ENCODE data around the gene DPYSL4. TPM values are rescaled to one million over a fixed set of nuclear protein-coding genes. Genes with fewer than 3 reads are reported as not detected.

Gene DPYSL4
- total RNA-seq, 1 donor from 2014 or later = 26.1 TPM

DNA sequence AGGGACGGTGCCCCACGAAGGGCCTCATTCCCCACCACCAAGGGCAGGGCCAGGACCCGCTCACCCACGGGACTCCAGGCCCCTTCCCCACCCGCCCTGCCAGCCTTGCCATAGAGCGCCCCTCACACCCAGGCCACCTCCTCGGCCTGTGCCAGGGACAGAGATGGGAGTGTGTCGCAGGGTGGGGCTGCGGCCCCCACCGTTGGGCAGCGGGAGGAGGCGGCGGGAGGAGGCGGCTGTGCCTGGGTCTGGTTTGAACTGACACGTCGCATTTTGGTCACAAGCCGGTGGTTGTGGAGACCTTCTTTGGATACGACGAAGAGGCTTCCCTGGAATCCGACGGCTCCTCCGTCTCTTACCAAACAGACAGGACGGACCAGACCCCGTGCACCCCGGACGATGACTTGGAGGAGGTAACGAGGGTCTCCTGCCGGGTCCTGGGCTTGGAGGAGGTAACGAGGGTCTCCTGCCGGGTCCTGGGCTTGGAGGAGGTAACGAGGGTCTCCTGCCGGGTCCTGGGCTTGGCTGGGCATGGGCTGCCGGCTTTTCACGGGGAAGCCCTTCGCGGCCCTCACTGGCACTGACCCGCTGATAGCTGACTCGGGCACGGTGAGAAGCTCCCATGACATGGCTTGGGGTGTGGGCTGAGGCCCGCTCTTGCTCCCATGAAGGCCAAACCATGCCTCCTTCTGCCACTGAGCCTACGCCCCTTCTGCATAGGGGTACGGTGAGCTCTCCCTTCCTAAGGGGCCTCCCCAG lies 46.4 kb upstream of the DPYSL4 start:
- no peak for FAIRE-seq

DNA sequence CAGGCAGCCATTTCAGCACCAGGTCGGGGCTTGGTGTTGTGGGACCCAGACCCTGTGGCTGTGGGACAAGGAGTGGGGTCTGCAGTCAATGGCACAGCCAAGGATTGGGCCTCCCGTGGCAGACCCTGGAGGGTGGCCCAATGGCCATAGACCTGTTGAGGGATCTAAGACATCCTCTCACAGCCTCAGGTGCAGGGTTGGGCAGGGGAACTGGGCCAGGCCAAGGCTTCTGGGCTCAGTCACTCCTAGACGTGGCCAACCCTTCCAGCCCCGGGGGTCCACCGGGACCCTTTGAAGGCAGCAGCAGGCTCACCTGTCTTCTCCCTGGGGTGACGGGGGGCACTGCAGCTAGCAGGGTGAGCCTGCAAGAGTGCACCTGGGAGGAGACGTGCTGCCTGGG lies 45.7 kb upstream of the DPYSL4 start:
- H3K36me3 Mint-ChIP-seq (ENCODE audit: low read depth, unreplicated experiment) = peaks cover 2% of the 10 kb centered on the region
- Histone ChIP-seq H3K9ac (ENCODE audit: low read length) (no peak overlapping the region), H3K79me2 (ENCODE audit: insufficient read depth, low read length) (no peaks in the 10 kb centered on the region), H3K9me3 (ENCODE audit: insufficient read depth, low read depth, low read length) (no peaks in the 10 kb centered on the region), H3K4me1 (ENCODE audit: insufficient read depth, low read length) (no peaks in the 10 kb centered on the region), H3K36me3 (ENCODE audit: insufficient read depth, low read length) (no peaks in the 10 kb centered on the region), H3K27ac (ENCODE audit: low read depth, low read length) (no peak overlapping the region), H4K20me1 (ENCODE audit: insufficient read depth, low read length) (no peaks in the 10 kb centered on the region), H2AFZ (ENCODE audit: low read depth, low read length) (no peak overlapping the region), H3K4me2 (ENCODE audit: low read length) (no peak overlapping the region), H3K27me3 (ENCODE audit: insufficient read depth, low read length) (no peaks in the 10 kb centered on the region), H3K4me3 (ENCODE audit: insufficient read depth, low read depth, low read length) (no peak overlapping the region)
- no peaks in the 10 kb centered on the region for H3K9me3 Mint-ChIP-seq (ENCODE audit: unreplicated experiment)
- FAIRE-seq (no peak), DNase-seq (ENCODE audit: low read depth) (no peak)
- TF ChIP-seq, protein P1, sequence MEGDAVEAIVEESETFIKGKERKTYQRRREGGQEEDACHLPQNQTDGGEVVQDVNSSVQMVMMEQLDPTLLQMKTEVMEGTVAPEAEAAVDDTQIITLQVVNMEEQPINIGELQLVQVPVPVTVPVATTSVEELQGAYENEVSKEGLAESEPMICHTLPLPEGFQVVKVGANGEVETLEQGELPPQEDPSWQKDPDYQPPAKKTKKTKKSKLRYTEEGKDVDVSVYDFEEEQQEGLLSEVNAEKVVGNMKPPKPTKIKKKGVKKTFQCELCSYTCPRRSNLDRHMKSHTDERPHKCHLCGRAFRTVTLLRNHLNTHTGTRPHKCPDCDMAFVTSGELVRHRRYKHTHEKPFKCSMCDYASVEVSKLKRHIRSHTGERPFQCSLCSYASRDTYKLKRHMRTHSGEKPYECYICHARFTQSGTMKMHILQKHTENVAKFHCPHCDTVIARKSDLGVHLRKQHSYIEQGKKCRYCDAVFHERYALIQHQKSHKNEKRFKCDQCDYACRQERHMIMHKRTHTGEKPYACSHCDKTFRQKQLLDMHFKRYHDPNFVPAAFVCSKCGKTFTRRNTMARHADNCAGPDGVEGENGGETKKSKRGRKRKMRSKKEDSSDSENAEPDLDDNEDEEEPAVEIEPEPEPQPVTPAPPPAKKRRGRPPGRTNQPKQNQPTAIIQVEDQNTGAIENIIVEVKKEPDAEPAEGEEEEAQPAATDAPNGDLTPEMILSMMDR (IDR thresholded peaks at IDR 0.05; ENCODE audit: insufficient read depth, low read depth, low read length) = no peak
- no peak for TF ChIP-seq EZH2 (IDR thresholded peaks at IDR 0.05; ENCODE audit: insufficient read depth, low read length)
- H3K27me3 Mint-ChIP-seq (ENCODE audit: low read depth, unreplicated experiment) = peaks cover 36% of the 10 kb centered on the region
- no peak overlapping the region for H3K27ac Mint-ChIP-seq (ENCODE audit: unreplicated experiment)
- no peak overlapping the region for H3K4me3 Mint-ChIP-seq (ENCODE audit: unreplicated experiment)
- no peaks in the 10 kb centered on the region for H3K4me1 Mint-ChIP-seq (ENCODE audit: low read depth, unreplicated experiment)

More for the DNA sequence above, 46.4 kb upstream of the DPYSL4 start:
- Mint-ChIP-seq H3K27me3 (ENCODE audit: low read depth, unreplicated experiment) (peaks cover 33% of the 10 kb centered on the region), H3K4me3 (ENCODE audit: unreplicated experiment) (no peak overlapping the region), H3K9me3 (ENCODE audit: unreplicated experiment) (no peaks in the 10 kb centered on the region), H3K4me1 (ENCODE audit: low read depth, unreplicated experiment) (no peaks in the 10 kb centered on the region), H3K36me3 (ENCODE audit: low read depth, unreplicated experiment) (peaks cover 2% of the 10 kb centered on the region), H3K27ac (ENCODE audit: unreplicated experiment) (no peak overlapping the region)
- no peak overlapping the region for H3K4me3 ChIP-seq (ENCODE audit: insufficient read depth, low read depth, low read length)
- H3K36me3 ChIP-seq (ENCODE audit: insufficient read depth, low read length) = no peaks in the 10 kb centered on the region
- H3K9ac ChIP-seq (ENCODE audit: low read length) = no peak overlapping the region
- no peak overlapping the region for H3K4me2 ChIP-seq (ENCODE audit: low read length)
- no peaks in the 10 kb centered on the region for H3K79me2 ChIP-seq (ENCODE audit: insufficient read depth, low read length)
- no peaks in the 10 kb centered on the region for H3K9me3 ChIP-seq (ENCODE audit: insufficient read depth, low read depth, low read length)
- no peak overlapping the region for H2AFZ ChIP-seq (ENCODE audit: low read depth, low read length)
- no peaks in the 10 kb centered on the region for H3K27me3 ChIP-seq (ENCODE audit: insufficient read depth, low read length)
- no peaks in the 10 kb centered on the region for H4K20me1 ChIP-seq (ENCODE audit: insufficient read depth, low read length)
- no peak overlapping the region for H3K27ac ChIP-seq (ENCODE audit: low read depth, low read length)
- TF ChIP-seq, protein P1 (IDR thresholded peaks at IDR 0.05; ENCODE audit: insufficient read depth, low read depth, low read length) = no peak
- TF ChIP-seq EZH2 (IDR thresholded peaks at IDR 0.05; ENCODE audit: insufficient read depth, low read length) = no peak
- no peak for DNase-seq (ENCODE audit: low read depth)
- H3K4me1 ChIP-seq (ENCODE audit: insufficient read depth, low read length) = no peaks in the 10 kb centered on the region

Measured in astrocyte (in vitro differentiated cells and primary cell).